ENCODE measurements around the gene KCNIP4. TPM values are rescaled to one million over a fixed set of nuclear protein-coding genes. Genes with fewer than 3 reads are reported as not detected.

Gene KCNIP4
- total and polyA plus RNA-seq, 2 donors (not counting 1 experiment from before 2014, with no cell fraction given), result not detected

GRCh38 chr4:20839957-20840356 is 1108.6 kb downstream of the KCNIP4 start:
- Mint-ChIP-seq H3K4me3 (no peak overlapping the region), H3K27me3 (no peaks in the 10 kb centered on the region), H3K9me3 (ENCODE audit: insufficient read depth) (no peaks in the 10 kb centered on the region), H3K4me1 (no peaks in the 10 kb centered on the region), H3K27ac (no peak overlapping the region)
- ChIA-PET CTCF (no interaction called here), POLR2A (no interaction called here)
- Histone ChIP-seq H3K4me3 (ENCODE audit: control extremely low read depth in 1 of 5, extremely low read depth in 1 of 5, insufficient read depth in 1 of 5, low read depth in 2 of 5, low read length in 4 of 5) (no peak overlapping the region), H3K27me3 (replicated peaks in 1 of 4; ENCODE audit: control extremely low read depth in 1 of 4, control insufficient read depth in 3 of 4, insufficient read depth in 4 of 4, low read length in 3 of 4) (no peaks in the 10 kb centered on the region), H3K79me2 (ENCODE audit: control insufficient read depth, insufficient read depth, low read length) (no peaks in the 10 kb centered on the region), H3K4me2 (replicated peaks; ENCODE audit: low read depth, low read length, poor library complexity, severe bottlenecking) (no peak overlapping the region), H2AFZ (ENCODE audit: insufficient read depth, low read depth, low read length, poor library complexity, severe bottlenecking) (no peak overlapping the region), H3K27ac (ENCODE audit: low read length in 2 of 2) (no peak overlapping the region), H3K4me1 (ENCODE audit: control insufficient read depth in 2 of 2, insufficient read depth in 2 of 2, low read length in 2 of 2) (no peaks in the 10 kb centered on the region), H4K20me1 (ENCODE audit: control insufficient read depth, insufficient read depth, low read length, poor library complexity, severe bottlenecking) (no peaks in the 10 kb centered on the region), H3K36me3 (replicated peaks in 1 of 2; ENCODE audit: control extremely low read depth in 1 of 2, control insufficient read depth in 1 of 2, extremely low read depth in 1 of 2, insufficient read depth in 2 of 2, low read length in 1 of 2) (no peaks in the 10 kb centered on the region), H3K9ac (ENCODE audit: low read length) (no peak overlapping the region), H3K9me3 (ENCODE audit: control extremely low read depth in 1 of 3, control insufficient read depth in 2 of 3, insufficient read depth in 1 of 3, low read length in 2 of 3) (no peaks in the 10 kb centered on the region)
- WGBS (ENCODE audit: insufficient coverage), result 57% methylated on average over 1 of the region's 1 CpG
- ATAC-seq (ENCODE audit: low read depth) (no peak), DNase-seq (no peak)
- TF ChIP-seq EZH2 (IDR thresholded peaks at IDR 0.05; ENCODE audit: borderline replicate concordance, insufficient read depth, low read depth, low read length, poor library complexity, severe bottlenecking), result no peak
- no peak for TF ChIP-seq CTCF (IDR thresholded peaks at IDR 0.05)
- intact Hi-C loops (cut with micrococcal nuclease), result no loop called here

GRCh38 chr4:20838476-20838875 is 1110.1 kb downstream of the KCNIP4 start:
- no peaks in the 10 kb centered on the region for H3K9me3 ChIP-seq (ENCODE audit: control extremely low read depth in 1 of 3, control insufficient read depth in 2 of 3, insufficient read depth in 1 of 3, low read length in 2 of 3)
- no peaks in the 10 kb centered on the region for H3K27me3 ChIP-seq (replicated peaks in 1 of 4; ENCODE audit: control extremely low read depth in 1 of 4, control insufficient read depth in 3 of 4, insufficient read depth in 4 of 4, low read length in 3 of 4)
- H3K4me2 ChIP-seq (replicated peaks; ENCODE audit: low read depth, low read length, poor library complexity, severe bottlenecking), result no peak overlapping the region
- ATAC-seq (ENCODE audit: low read depth) (no peak), DNase-seq (no peak)
- H3K27ac ChIP-seq (ENCODE audit: low read length in 2 of 2), result no peak overlapping the region
- CTCF ChIA-PET, result no interaction called here
- no peaks in the 10 kb centered on the region for H4K20me1 ChIP-seq (ENCODE audit: control insufficient read depth, insufficient read depth, low read length, poor library complexity, severe bottlenecking)
- H3K27me3 Mint-ChIP-seq, result no peaks in the 10 kb centered on the region
- TF ChIP-seq CTCF (IDR thresholded peaks at IDR 0.05) (no peak), EZH2 (IDR thresholded peaks at IDR 0.05; ENCODE audit: borderline replicate concordance, insufficient read depth, low read depth, low read length, poor library complexity, severe bottlenecking) (no peak)
- H3K4me3 ChIP-seq (ENCODE audit: control extremely low read depth in 1 of 5, extremely low read depth in 1 of 5, insufficient read depth in 1 of 5, low read depth in 2 of 5, low read length in 4 of 5), result no peak overlapping the region
- no peak overlapping the region for H2AFZ ChIP-seq (ENCODE audit: insufficient read depth, low read depth, low read length, poor library complexity, severe bottlenecking)
- no peaks in the 10 kb centered on the region for H3K36me3 ChIP-seq (replicated peaks in 1 of 2; ENCODE audit: control extremely low read depth in 1 of 2, control insufficient read depth in 1 of 2, extremely low read depth in 1 of 2, insufficient read depth in 2 of 2, low read length in 1 of 2)
- H3K79me2 ChIP-seq (ENCODE audit: control insufficient read depth, insufficient read depth, low read length), result no peaks in the 10 kb centered on the region
- 60% methylated on average over 1 of the region's 1 CpG for WGBS (ENCODE audit: insufficient coverage)
- no peak overlapping the region for H3K4me3 Mint-ChIP-seq
- no peaks in the 10 kb centered on the region for H3K4me1 ChIP-seq (ENCODE audit: control insufficient read depth in 2 of 2, insufficient read depth in 2 of 2, low read length in 2 of 2)
- H3K9ac ChIP-seq (ENCODE audit: low read length), result no peak overlapping the region
- no peaks in the 10 kb centered on the region for H3K9me3 Mint-ChIP-seq (ENCODE audit: insufficient read depth)
- H3K27ac Mint-ChIP-seq, result no peak overlapping the region
- H3K4me1 Mint-ChIP-seq, result no peaks in the 10 kb centered on the region
- intact Hi-C loops (cut with micrococcal nuclease), result no loop called here
- POLR2A ChIA-PET, result no interaction called here
